Motor neuron (in vitro differentiated cells): Measurements from ENCODE around the gene SLC25A15. TPM values are rescaled to one million over a fixed set of nuclear protein-coding genes. Genes with fewer than 3 reads are reported as not detected.
"Not testable (repeated sequence)": the region's sequence is repeated elsewhere in the genome, so short reads cannot be mapped to it uniquely, and the experiment has no call there.

ENCODE experiments used
- ATAC-seq, 8 experiments: fragments of 200-7000 bp; cut with Tn5 transposase; replicated peaks in 6 of 8; 2 replicates each; pipeline ENCODE4 v1.8.0; 2021; ENCODE audit warnings: mild to moderate bottlenecking in 8 of 8, moderate library complexity in 8 of 8
- H3K27ac ChIP-seq, 2 donors: fragments of 250-450 bp; sonication (Bioruptor Pico); 2 replicates each; pipeline ENCODE4 v1.9.0; 2021; ENCODE audit warnings: antibody characterized with exemption in 2 of 2, mild to moderate bottlenecking in 2 of 2, moderate library complexity in 1 of 2
- H3K4me1 ChIP-seq, 2 donors: fragments of 250-450 bp; sonication (Bioruptor Pico); replicated peaks in 1 of 2; 2 replicates each; pipeline ENCODE4 v1.6.1; 2021; ENCODE audit warnings: antibody characterized with exemption in 2 of 2, mild to moderate bottlenecking in 2 of 2, moderate library complexity in 1 of 2
- H3K4me3 ChIP-seq, 5 donors: fragments of 250-450 bp; sonication (Bioruptor Pico); 2 replicates each; pipeline ENCODE4 v1.9.0; 2021; ENCODE audit warnings: antibody characterized with exemption in 5 of 5, mild to moderate bottlenecking in 5 of 5, moderate library complexity in 4 of 5
- WGBS, 10 experiments: fragments of 450-650 bp; shearing (Covaris generic); methylation state at CpG; one replicate each; pipeline ENCODE4 v1.0.0; 2022; 5-methylcytosine and 5-hydroxymethylcytosine counted together
- in situ Hi-C, 9 experiments: fragments of 400-800 bp; cut with MboI; loops; one replicate each; pipeline ENCODE4 v1.15.0; 2021; ENCODE audit warnings: low sequenced_read_pairs in 9 of 9, low pct_unique_long_range_greater_than_20kb in 2 of 9; ENCODE audit not compliant: unreplicated experiment in 9 of 9
- total RNA-seq, 8 experiments: library from RNA; unstranded; fragments of 300-600 nt; gene quantifications; 2 replicates each; pipeline versions ENCODE4 v1.2.3 to v1.2.4, GENCODE V29; 2022

SLC25A15 gene
- total RNA-seq, 8 experiments from 2014 or later = 11.0 to 25.1 (median 15.7) TPM

- Histone ChIP-seq H3K4me3 (no peak overlapping the region), H3K27ac (no peak overlapping the region), H3K4me1 (peaks cover 0 to 6% of the 10 kb centered on the region in 2 donors)
- no peak for ATAC-seq
- in situ Hi-C loops = loop anchor here in 1 of 9 experiments (25.0 kb wide), 1 partner anchor 275 kb away; the partner anchor contains the start of gene WBP4
- WGBS, 10 experiments = 17 to 93% (median 76%) methylated on average over 1 to 5 of the region's 5 CpGs; no CpG with 5 or more reads in 2 of the 10 experiments
Measured at GRCh38 chr13:40787062-40787461, 2.3 kb upstream of the SLC25A15 start.

DNA sequence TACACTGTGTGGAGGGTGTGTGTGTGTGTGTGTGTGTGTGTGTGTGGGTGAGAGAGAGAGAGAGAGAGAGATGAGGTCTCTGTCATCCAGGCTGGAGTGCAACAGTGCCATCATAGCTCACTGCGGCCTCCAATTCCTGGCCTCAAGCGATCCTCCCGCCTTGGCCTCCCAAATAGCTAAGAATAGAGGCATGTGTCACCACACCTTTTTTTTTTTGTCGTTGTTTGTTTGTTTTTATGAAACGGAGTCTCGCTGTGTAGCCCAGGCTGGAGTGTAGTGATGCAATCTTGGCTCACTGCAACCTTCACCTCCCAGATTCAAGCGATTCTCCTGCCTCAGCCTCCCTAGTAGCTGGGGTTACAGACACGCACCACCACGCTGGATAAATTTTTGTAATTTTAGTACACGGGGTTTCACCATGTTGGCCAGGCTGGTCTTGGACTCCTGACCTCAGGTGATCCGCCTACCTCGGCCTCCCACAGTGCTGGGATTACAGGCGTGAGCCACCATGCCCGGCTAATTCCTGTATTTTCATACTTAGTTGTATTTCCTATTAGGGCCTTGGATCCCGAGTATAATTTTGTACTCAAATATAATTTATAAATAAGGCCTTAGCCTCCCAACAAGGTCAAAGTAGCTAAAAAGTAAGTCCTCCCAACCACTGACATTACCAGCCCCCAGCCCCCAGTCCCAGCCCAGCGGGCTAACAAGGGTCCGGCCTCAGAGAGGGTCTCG is 704 bp upstream of the SLC25A15 start:
- 44 to 85% (median 73%) methylated on average over 3 to 14 of the region's 18 CpGs; no CpG with 5 or more reads in 2 of the 10 experiments for WGBS, 10 experiments
- Histone ChIP-seq H3K4me3 (peak overlapping the region; percentile 55 to 77 (median 65)), H3K27ac (peak overlapping the region; percentile 87 to 91)
- not testable (repeated sequence) for H3K4me1 ChIP-seq, ATAC-seq
- in situ Hi-C loops = loop anchor here in 1 of 9 experiments (25.0 kb wide), 1 partner anchor 274 kb away; the partner anchor contains the start of gene WBP4

DNA sequence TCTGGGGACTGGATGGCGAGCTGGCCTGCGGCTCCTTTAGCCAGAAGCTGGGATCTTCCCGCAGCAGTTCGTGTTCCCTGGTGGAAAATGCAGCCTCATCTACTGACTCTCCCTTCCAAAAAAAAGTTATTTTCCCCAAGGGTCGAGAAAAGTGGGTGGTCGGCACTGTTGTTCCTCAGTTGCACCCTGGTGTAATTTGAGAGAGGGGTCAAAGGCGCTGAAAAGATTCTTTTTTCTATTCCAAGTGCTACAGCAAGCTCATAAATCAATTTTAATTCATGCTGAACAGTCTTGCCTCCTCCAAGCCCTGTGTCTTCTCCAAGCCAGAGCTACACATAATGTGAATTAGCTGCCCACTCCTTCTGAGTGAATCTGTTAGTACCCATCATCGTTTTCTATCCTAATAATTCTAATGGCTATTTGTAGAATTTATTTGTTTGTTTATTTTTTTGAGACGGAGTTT is 774 bp downstream of the SLC25A15 start:
- in situ Hi-C loops = loop anchor here in 1 of 9 experiments (25.0 kb wide), 1 partner anchor 272 kb away; the partner anchor contains the start of gene WBP4
- 0 to 33% (median 12%) methylated on average over 1 to 6 of the region's 9 CpGs; no CpG with 5 or more reads in 2 of the 10 experiments for WGBS, 10 experiments
- Histone ChIP-seq H3K4me1 (peaks cover 2 to 6% of the 10 kb centered on the region in 2 donors), H3K27ac (peak overlapping the region; percentile 87 to 91), H3K4me3 (peak overlapping the region; percentile 55 to 77 (median 65))
- peak in 2 of 8 experiments; percentile 6 to 8 for ATAC-seq

DNA sequence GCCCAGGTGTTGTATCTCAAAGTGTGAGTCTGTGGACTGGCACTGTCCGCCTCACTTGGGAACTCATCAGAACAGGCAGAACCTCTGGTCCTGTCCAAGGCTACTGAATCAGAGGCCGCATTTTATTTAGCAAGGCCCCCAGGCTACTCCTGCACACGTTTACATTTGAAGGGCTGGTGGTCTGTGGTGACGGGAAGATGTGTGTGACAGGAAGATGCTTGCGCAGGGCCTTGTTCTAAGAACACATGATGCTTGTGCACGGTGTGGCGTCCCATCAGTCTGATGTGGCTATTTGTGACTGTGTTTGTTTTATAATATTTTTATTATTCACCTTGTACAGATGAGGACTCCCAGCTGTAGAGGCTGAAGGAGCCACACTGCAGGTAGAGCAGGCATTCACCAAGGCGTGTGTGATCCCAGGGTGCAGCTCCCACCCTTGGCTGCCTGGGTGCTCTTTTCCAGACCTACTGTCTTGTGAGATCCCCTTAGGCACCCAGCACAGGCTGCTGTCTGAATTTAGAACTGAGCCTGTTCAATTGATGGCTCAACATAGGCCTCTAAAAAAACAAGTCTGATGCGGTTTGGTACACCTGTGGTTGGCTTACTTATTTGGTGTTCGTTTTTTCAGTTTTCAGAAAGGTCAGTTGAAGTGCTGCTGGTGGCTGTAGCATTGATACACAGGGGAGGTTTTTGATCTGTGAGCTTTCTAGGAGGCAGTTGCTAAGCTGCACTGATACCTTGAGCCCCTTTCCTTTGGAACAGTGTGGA is 3.1 kb downstream of the SLC25A15 start:
- Histone ChIP-seq H3K27ac (no peak overlapping the region), H3K4me3 (no peak overlapping the region), H3K4me1 (peaks cover 2 to 6% of the 10 kb centered on the region in 2 donors)
- WGBS, 10 experiments = 60 to 100% (median 97%) methylated on average over 1 to 5 of the region's 10 CpGs; no CpG with 5 or more reads in 2 of the 10 experiments
- in situ Hi-C loops = loop anchor here in 1 of 9 experiments (25.0 kb wide), 1 partner anchor 270 kb away; the partner anchor contains the start of gene WBP4
- ATAC-seq = no peak

DNA sequence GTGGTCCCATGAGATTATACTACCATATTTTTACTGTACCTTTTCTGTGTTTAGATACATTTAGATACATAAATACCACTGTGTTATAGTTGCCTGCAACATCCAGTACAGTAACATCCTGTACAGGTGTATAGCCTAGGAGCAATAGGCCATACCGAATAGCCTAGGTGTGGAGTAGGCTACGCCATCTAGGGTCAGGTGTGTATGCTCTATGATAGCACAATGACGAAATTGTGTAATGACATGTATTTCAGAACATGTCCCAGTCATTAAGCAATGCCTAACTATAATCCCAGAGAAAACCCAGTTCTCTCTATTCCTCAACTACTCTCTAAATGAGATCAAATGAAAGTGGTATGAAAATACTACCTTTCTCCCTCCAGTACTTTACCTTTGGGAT is 3.9 kb downstream of the SLC25A15 start:
- Histone ChIP-seq H3K4me3 (no peak overlapping the region), H3K27ac (no peak overlapping the region), H3K4me1 (peaks cover 2 to 6% of the 10 kb centered on the region in 2 donors)
- WGBS, 10 experiments = 83 to 100% (median 100%) methylated on average over 1 to 3 of the region's 3 CpGs; no CpG with 5 or more reads in 3 of the 10 experiments
- no peak for ATAC-seq
- in situ Hi-C loops = loop anchor here in 1 of 9 experiments (25.0 kb wide), 1 partner anchor 269 kb away; the partner anchor contains the start of gene WBP4

- H3K4me1 ChIP-seq = peaks cover 2 to 6% of the 10 kb centered on the region in 2 donors
- H3K27ac ChIP-seq = no peak overlapping the region
- no peak for ATAC-seq
- in situ Hi-C loops = loop anchor here in 1 of 9 experiments (25.0 kb wide), 1 partner anchor 268 kb away; the partner anchor contains the start of gene WBP4
- WGBS, 10 experiments = 42 to 100% (median 100%) methylated on average over 1 to 5 of the region's 13 CpGs; no CpG with 5 or more reads in 7 of the 10 experiments
- H3K4me3 ChIP-seq = no peak overlapping the region
Measured at GRCh38 chr13:40794414-40795368, 5.3 kb downstream of the SLC25A15 start.

DNA sequence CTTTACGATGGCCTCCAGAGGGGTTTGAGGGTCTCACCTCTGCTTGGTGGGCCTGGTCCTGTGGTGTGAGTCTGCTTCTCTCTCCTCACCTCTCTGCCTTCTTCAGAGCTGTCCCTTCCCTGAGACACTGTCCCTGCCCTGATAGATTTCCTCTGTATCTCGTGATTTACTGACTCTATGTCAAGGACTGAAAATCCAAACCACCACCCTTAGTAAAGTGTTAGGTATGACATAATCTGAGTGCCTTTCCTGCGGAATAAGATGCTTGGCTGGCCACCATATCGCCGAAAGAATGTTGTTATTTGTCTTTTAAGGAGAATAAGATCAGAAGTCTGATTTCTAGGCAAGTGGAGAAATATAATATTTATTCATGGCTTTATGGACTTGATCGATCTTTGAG is 7.2 kb downstream of the SLC25A15 start:
- Histone ChIP-seq H3K27ac (no peak overlapping the region), H3K4me1 (peaks cover 0 to 2% of the 10 kb centered on the region in 2 donors), H3K4me3 (no peak overlapping the region)
- WGBS, 10 experiments = 80 to 100% (median 100%) methylated on average over 1 to 6 of the region's 6 CpGs; no CpG with 5 or more reads in 3 of the 10 experiments
- in situ Hi-C loops = loop anchor here in 1 of 9 experiments (25.0 kb wide), 1 partner anchor 266 kb away; the partner anchor contains the start of gene WBP4
- ATAC-seq = no peak

DNA sequence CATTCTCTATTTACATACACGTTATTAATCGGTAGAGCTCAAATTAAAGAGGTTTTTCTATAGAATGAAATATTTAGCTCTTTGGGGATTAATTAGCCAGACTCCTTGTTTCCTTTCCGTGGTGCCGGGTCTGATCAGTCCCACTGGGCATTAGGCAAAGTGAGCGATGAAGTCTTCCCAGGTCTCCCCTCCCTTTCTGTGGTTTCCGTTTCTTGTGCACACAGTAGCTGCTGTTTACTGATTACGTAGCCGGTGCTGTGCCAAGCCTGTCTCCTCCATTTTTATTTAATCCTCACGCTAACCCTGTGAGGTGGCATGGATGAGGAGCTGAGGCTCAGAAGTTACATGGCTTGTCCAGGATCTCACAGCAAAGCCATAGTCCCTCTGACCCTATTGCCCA is 9.0 kb downstream of the SLC25A15 start:
- 83 to 100% (median 95%) methylated on average over 2 to 9 of the region's 9 CpGs; no CpG with 5 or more reads in 2 of the 10 experiments for WGBS, 10 experiments

GRCh38 chr13:40799508-40799907 is 10.1 kb downstream of the SLC25A15 start:
- Histone ChIP-seq H3K4me1 (peaks cover 0 to 2% of the 10 kb centered on the region in 2 donors), H3K27ac (no peak overlapping the region), H3K4me3 (no peak overlapping the region)
- 94 to 100% (median 98%) methylated on average over 1 to 4 of the region's 4 CpGs; no CpG with 5 or more reads in 1 of the 10 experiments for WGBS, 10 experiments
- no peak for ATAC-seq
- in situ Hi-C loops = loop anchor here in 1 of 9 experiments (25.0 kb wide), 1 partner anchor 263 kb away; the partner anchor contains the start of gene WBP4

More for the DNA sequence above, 9.0 kb downstream of the SLC25A15 start:
- peaks cover 0 to 2% of the 10 kb centered on the region in 2 donors for H3K4me1 ChIP-seq
- H3K27ac ChIP-seq = no peak overlapping the region
- in situ Hi-C loops = loop anchor here in 1 of 9 experiments (25.0 kb wide), 1 partner anchor 264 kb away; the partner anchor contains the start of gene WBP4
- no peak for ATAC-seq
- H3K4me3 ChIP-seq = no peak overlapping the region

DNA sequence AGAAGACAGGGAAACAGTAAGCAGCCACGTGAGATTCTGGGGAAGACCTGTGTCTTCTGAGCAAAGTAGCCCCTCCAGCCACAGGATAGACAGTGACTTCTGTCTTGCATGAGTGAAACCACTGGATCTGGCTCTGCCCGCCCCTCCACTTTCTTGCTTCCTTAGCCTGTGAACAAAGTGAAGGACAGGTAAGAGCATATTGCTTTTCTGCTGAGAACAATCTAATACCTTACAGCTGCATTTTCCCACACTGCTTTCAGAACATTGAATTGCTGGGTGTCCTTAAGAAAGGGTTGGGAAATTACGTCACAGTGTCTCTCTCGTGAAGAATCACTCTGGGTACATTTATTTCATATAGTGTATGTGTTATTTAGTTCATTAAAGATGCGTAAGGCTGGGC is 11.1 kb downstream of the SLC25A15 start:
- H3K4me1 ChIP-seq = no peaks in the 10 kb centered on the region
- H3K4me3 ChIP-seq = no peak overlapping the region
- WGBS, 10 experiments = 50 to 100% (median 83%) methylated on average over 1 to 4 of the region's 5 CpGs; no CpG with 5 or more reads in 1 of the 10 experiments
- no peak overlapping the region for H3K27ac ChIP-seq
- no peak for ATAC-seq
- in situ Hi-C loops = no loop called here

GRCh38 chr13:40801255-40802217 is 12.1 kb downstream of the SLC25A15 start:
- no peak overlapping the region for H3K27ac ChIP-seq
- no peak overlapping the region for H3K4me3 ChIP-seq
- WGBS, 10 experiments = 76 to 100% (median 86%) methylated on average over 1 to 5 of the region's 6 CpGs; no CpG with 5 or more reads in 2 of the 10 experiments
- H3K4me1 ChIP-seq = no peaks in the 10 kb centered on the region
- ATAC-seq = no peak
- in situ Hi-C loops = no loop called here
